AG09319 (cell line): ENCODE results near the gene GPR12.
"Not testable (repeated sequence)": the region's sequence is repeated elsewhere in the genome, so short reads cannot be mapped to it uniquely, and the experiment has no call there.

Experiments used
- DNase-seq: peaks from one replicate; pipeline ENCODE4 v3.0.0-alpha.2; 2010; ENCODE audit warnings: low read depth; ENCODE audit errors: extremely low read depth
- CTCF ChIP-seq: IDR thresholded peaks from 2 replicates; pipeline ENCODE4 v1.5.1; 2011; ENCODE audit warnings: low read depth, mild to moderate bottlenecking, inconsistent platforms, low read length, moderate library complexity

The GPR12 gene

GRCh38 chr13:26747706-26748105 lies 12.9 kb downstream of the GPR12 start:
- TF ChIP-seq CTCF, result no peak
- DNase-seq, result no peak

GRCh38 chr13:26743971-26744370 lies 16.6 kb downstream of the GPR12 start:
- TF ChIP-seq CTCF, result no peak
- DNase-seq, result no peak

DNA sequence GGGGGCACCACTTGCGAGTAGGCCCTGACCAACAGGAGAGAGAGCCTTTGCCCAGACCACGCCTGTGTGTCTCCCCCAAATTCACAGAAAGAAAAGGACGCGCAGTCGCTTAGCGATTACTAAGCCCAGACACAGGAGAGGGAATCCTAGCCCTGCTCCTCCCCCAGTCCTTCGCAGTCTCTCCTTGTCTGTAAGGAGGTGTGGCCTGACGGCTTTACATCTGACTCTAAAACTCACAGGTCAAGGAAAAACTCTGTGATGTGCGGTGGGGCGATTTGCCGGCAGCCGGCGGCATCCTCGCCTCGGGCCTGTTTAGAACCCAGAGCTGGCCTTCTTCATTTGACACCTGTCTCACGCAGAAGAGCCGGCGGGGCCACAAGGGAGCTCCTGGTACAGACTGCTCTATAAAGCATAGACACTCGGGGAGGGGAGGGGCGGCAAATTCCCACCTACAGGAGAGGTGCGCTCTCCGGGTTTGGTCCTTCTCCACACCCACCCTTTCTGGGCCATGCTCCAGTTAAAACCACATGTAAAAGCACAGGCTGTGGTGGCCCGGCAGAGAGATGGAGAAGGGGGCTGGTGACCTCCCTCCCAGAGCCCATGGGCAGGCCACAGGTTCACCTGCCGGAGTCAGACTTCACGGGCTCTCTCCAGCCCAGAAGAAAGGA lies 17.8 kb downstream of the GPR12 start:
- no peak for DNase-seq
- TF ChIP-seq CTCF, result no peak

GRCh38 chr13:26735677-26736076 lies 24.9 kb downstream of the GPR12 start:
- TF ChIP-seq CTCF, result no peak
- no peak for DNase-seq

DNA sequence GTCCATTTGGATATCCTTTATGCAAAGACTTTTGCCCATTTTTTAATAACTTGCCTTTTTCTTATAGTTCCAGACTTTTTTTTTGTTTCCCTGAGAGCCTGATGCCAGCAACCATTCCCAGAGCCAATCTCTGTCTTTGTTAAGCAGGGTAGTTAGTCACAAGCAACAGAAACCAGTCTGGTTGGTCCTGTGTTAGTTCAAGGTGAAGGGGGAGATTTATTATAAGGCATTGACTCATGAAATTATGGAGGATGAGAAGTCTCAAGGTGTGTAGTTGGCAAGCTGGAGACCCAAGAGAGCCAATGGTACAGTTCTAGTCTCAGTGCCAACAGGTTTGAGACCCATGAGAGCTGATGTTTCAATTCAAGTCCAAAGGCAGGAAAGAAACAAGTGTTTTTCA lies 33.0 kb downstream of the GPR12 start:
- TF ChIP-seq CTCF, result no peak
- no peak for DNase-seq

GRCh38 chr13:26727122-26727521 lies 33.5 kb downstream of the GPR12 start:
- TF ChIP-seq CTCF, result no peak
- DNase-seq, result no peak

DNA sequence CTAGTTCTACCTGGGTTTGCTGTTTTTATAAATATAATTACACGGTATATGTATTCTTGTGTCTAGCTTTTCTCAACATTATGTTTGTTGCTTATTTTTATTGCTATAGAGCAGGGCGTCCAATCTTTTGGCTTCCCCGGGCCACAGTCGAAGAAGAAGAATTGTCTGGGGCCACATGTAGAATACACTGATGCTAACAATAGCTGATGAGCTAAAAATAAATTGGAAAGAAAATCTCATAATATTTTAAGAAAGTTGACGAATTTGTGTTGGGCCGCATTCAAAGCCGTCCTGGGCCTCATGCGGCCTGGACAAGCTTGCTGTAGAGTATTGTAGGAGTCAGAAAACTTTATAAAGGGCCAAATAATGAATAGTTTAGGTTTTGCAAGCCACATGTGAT lies 33.9 kb downstream of the GPR12 start:
- no peak for DNase-seq
- TF ChIP-seq CTCF, result no peak

DNA sequence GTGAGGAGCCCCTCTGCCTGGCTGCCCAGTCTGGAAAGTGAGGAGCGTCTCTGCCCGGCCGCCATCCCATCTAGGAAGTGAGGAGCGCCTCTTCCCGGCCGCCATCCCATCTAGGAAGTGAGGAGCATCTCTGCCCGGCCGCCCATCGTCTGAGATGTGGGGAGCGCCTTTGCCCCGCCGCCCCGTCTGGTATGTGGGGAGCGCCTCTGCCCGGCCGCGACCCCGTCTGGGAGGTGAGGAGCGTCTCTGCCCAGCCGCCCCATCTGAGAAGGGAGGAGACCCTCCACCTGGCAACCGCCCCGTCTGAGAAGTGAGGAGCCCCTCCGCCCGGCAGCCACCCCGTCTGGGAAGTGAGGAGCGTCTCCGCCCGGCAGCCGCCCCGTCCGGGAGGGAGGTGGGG lies 37.0 kb downstream of the GPR12 start:
- not testable (repeated sequence) for DNase-seq
